HG02884 (cell line): ENCODE measurements around the gene NAPG.
"Not testable (repeated sequence)": the region's sequence is repeated elsewhere in the genome, so short reads cannot be mapped to it uniquely, and the experiment has no call there.

Experiments
- ATAC-seq: cut with Tn5 transposase; IDR thresholded peaks from one replicate; pipeline ENCODE4 v1.9.1; 2021; ENCODE audit warnings: mild to moderate bottlenecking, moderate library complexity; ENCODE audit not compliant: unreplicated experiment

NAPG gene

DNA sequence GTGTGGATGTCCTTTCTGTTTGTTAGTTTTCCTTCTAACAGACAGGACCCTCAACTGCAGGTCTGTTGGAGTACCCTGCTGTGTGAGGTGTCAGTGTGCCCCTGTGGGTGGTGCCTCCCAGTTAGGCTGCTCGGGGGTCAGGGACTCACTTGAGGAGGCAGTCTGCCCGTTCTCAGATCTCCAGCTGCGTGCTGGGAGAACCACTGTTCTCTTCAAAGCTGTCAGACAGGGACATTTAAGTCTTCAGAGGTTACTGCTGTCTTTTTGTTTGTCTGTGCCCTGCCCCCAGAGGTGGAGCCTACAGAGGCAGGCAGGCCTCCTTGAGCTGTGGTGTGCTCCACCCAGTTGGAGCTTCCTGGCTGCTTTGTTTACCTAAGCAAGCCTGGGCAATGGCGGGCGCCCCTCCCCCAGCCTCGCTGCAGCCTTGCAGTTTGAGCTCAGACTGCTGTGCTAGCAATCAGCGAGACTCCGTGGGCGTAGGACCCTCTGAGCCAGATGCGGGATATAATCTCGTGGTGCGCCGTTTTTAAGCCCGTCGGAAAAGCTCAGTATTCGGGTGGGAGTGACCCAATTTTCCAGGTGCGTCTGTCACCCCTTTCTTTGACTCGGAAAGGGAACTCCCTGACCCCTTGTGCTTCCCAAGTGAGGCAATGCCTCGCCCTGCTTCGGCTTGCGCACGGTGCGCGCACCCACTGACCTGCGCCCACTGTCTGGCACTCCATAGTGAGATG lies 52.2 kb downstream of the NAPG start:
- not testable (repeated sequence) for ATAC-seq

DNA sequence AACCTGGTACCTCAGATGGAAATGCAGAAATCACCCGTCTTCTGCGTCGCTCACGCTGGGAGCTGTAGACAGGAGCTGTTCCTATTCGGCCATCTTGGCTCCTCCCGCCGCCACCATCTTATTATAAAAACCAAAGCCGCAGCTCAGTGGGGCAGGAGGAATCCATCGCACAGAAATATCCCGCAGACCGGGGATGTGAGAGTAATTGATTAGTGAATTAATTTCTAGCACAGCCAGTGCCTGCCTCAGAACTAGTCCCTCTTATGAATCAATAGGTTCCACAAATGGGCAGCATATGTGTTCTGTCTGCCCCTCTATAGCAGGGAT lies 52.7 kb downstream of the NAPG start:
- ATAC-seq = not testable (repeated sequence)

DNA sequence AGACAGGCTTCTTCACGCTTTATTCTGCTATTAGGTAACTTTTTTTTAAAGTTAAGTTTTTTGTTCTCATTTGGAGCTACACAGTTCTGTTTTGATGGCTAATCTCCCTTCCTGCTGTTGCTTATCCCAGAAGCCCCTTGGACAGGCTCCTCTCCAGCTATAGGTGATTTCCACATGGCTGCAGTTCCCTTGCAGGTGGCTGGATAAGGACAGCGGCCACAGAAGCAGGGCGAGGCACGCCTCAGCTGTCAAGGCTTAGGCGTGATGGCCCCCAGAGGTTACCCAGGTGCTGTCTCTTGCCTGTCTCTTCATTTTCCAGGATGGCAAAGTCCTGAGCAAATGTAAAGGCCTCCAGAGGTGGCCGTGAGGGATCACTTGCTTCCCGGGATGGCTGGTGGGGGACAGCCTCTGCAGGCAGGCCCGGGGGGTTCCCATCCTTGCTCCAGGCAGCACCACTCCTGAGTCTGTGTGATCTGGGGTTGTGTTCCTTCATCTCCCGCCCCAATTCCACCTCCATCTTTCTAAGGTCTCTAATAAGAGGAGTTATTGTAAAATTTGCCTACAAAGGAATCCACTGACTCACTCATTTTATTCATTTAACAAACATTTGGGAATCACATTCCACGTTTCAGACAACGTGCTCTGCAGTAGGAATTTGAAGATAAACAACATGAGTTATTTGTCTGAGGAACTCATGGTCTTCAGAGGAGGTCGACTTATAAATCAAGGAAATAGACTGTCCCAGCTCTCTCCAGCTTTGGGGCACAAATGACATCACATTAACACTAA lies 53.4 kb downstream of the NAPG start:
- no peak for ATAC-seq

DNA sequence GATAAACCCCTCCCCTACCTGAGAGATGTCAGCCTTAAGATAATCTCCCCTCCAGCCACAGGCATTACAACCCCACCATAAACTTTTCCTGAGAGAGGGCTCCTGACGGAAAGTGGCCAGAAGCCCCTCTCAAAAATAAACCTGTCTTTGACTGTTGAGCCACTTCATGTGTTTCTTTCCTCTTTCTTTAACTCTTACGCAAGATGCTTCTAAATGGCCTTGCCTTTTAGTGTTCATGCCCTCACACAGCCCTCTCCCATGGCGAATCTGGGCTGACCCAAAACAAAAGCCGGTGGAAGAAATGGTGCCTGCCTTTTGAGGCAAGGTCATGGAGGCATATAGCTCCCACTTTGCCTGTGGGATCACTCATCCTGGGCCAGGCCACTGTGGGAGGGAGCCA lies 54.4 kb downstream of the NAPG start:
- no peak for ATAC-seq

DNA sequence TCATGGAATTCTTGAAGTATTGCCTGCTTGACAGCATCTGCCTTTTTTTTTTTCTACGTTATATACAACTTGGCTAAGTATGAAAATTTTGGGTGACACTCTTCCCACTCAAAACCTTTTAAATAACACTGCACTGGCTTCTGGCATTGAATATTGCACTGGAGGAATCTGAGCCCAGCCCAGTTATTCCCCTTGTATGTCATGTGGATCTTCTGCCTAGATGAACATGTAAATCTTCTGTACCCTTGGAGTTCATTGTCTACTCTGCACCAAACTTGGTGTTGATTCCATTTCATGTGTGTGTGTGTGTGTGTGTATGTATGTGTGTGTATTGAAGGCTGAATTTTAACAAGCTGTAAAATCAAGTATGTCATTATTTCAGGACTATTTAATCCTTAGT lies 59.4 kb downstream of the NAPG start:
- no peak for ATAC-seq

DNA sequence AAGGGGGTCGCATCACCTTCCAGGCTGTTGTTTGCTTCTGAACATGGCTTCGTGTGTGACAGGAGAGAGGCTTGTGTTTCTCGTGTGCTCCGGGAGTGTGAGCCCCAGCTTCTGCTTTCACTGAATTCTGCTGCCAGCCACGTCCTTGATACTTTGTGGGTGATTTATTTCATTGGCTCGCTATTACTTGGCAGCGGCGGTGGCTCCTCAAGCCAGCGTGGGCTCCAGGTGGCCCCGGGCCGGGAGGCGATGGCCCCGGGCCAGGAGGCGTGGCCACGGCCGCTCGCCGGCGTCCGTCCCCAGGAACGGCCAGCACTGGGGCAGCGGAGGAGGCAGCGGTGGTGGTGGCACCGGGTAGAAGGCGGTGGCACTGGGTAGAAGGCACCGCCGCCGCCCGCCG lies 63.1 kb downstream of the NAPG start:
- no peak for ATAC-seq

DNA sequence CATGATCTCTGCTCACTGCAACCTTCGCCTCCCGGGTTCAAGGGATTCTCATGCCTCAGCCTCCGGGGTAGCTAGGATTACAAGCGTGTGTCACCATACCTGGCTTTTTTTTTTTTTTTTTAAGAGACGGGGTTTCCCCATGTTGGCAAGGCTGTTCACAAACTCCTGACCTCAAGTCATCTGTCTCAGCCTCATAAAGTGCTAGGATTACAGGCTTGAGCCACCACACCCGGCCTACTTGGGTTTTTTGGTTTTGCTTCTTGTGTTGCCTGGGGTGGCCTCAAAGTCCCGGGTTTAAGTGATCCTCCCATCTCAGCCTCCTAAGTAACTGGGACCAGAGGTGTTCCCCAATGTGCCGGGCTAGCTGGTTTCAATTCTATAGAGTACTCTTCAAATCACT lies 64.6 kb downstream of the NAPG start:
- ATAC-seq = no peak

DNA sequence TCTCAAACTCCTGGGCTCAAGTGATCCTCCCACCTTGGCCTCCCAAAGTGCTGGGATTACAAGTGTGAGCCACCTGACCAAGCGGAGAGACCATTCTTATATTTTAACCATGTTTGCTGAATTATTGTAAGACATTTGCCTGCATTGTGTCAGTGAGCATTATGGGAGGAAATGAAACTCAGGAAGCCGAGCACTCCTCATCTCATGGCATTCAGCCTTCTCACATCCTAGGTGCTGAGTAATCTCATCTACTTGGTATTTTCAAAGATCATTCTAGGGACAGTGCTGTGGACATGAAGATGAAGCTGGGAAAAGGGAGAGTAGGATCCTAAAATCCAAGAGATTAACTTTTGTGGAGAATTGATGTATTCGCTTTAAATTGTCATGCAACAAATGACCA lies 66.1 kb downstream of the NAPG start:
- no peak for ATAC-seq

DNA sequence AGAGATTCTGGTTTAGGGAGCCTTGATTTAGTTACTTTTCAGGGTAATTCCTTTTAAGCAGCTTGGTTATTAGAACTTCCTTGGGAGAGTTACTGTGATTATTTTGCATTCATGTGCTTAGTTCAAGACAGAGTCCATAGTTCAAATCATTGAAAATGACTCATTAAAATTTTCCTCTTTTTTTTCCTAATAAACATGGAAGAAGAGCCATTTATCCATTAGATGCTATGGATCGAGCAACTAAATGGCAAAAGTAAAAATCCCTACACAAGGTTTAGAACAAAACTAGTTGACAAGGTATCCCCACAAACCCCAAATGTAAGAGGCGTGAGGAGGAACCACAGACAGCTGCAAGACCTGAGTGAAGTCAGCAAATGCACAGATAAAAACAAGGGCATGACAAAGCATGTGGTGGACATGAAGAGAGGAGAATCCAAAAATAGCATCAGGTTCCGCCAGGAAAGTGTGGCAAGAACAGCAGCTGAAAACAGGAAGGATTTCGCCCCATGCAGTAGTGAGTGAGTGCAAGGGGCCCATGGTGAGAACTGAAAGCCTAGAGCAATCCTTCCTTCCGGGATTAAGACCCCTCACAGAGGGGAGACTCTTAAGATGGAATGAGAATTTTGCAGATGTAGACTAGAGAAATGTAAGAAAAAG lies 67.7 kb downstream of the NAPG start:
- not testable (repeated sequence) for ATAC-seq

DNA sequence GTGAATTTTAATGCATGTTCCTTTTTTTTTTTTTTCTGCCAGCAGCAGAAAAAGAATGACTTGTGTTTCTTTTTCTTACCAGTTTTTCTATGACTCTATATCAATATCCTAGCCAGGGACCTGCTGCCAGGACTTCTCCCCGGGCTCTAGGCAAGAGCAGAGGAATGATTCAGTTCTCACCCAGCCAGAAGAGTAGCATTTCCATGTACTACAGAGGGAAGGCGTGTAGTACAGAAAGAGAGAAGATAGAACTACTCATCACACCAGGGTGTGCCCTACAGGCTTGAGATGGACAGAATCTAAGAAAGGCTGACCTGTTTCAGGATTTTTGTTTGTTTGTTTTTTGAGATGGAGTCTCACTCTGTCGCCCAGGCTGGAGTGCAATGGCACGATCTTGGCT lies 70.1 kb downstream of the NAPG start:
- ATAC-seq = not testable (repeated sequence)

DNA sequence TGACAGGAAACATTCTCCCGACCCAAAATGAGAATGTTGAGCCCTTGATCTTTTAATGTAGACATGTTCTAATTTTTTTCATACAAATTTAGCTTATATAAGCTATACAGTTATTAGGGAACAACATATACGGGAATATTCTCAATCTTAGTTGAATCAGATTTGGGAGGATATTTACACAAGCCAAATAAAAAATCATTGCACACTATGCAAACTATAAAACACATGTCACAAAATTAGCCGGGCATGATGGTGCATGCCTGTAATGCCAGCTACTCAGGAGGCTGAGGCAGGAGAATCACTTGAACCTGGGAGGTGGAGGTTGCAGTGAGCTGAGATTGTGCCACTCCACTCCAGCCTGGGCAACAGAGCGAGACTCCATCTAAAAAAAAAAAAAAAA lies 71.9 kb downstream of the NAPG start:
- ATAC-seq = not testable (repeated sequence)

DNA sequence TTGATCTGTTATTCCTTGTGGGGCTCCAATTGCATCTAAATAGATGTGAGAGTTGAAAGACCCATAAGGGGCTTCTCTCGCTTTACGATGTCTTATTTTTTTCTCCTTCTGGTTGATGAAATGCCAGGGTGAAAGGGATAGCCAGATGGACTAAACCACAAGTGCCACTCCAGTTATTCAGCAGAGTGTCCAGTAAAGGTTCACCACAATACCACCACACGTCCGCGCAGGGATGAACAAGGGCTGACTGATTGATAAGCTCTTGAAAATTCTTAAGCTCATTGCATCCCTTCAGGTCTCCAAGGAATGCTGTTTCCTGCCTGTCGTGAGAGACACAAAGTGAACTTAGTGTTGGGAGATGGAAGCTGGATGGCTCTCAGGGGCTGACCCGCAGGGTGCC lies 74.9 kb downstream of the NAPG start:
- ATAC-seq = not testable (repeated sequence)
